OCI-LY7 (cell line): Measurements from ENCODE around the gene MGAT4D. TPM values are rescaled to one million over a fixed set of nuclear protein-coding genes. Genes with fewer than 3 reads are reported as not detected.

Source experiments
- BruUV-seq: library from RNA; stranded (reverse); fragments of 400-500 nt; replicated peaks from 2 replicates; lab custom pipeline; 2021; lab: Mats Ljungman, UMichigan
- CTCF ChIA-PET: fragments of 300-600 bp; sonication (Branson Sonifier 250); formaldehyde crosslinking; loops from one replicate; lab custom pipeline; 2022; ENCODE audit warnings: antibody characterized with exemption; ENCODE audit not compliant: unreplicated experiment; lab: Charles Lee
- POLR2A ChIA-PET: fragments of 300-600 bp; sonication (Branson Sonifier 250); formaldehyde crosslinking; loops from one replicate; lab custom pipeline; 2022; ENCODE audit warnings: antibody characterized with exemption; lab: Charles Lee
- DNase-seq: peaks from one replicate; pipeline ENCODE4 v3.0.0-alpha.2; 2015; ENCODE audit warnings: low spot score
- H2AFZ ChIP-seq: fragments of 200-600 bp; sonication (generic), shearing (Covaris generic); 2 replicates; pipeline ENCODE4 v1.6.1; 2014; ENCODE audit warnings: mild to moderate bottlenecking, antibody characterized with exemption, low read length, moderate library complexity
- H3K27ac ChIP-seq: fragments of 200-600 bp; sonication (generic); 2 replicates; pipeline ENCODE4 v1.5.1; 2014; ENCODE audit warnings: mixed run types, low read depth, mild to moderate bottlenecking, moderate library complexity, low read length, inconsistent platforms; ENCODE audit not compliant: poor library complexity, severe bottlenecking
- H3K36me3 ChIP-seq: fragments of 200-600 bp; sonication (generic); 2 replicates; pipeline ENCODE4 v1.6.1; 2014; ENCODE audit warnings: mild to moderate bottlenecking, antibody characterized with exemption, low read length, moderate library complexity, mixed read lengths; ENCODE audit not compliant: insufficient read depth
- H3K4me1 ChIP-seq: fragments of 200-600 bp; sonication (generic); 2 replicates; pipeline ENCODE4 v1.5.1; 2014; ENCODE audit warnings: mild to moderate bottlenecking, low read length; ENCODE audit not compliant: insufficient read depth, poor library complexity, severe bottlenecking
- H3K4me2 ChIP-seq: fragments of 200-600 bp; sonication (generic); 2 replicates; pipeline ENCODE4 v1.6.1; 2014; ENCODE audit warnings: mild to moderate bottlenecking, low read length
- H3K4me3 ChIP-seq: fragments of 200-600 bp; sonication (generic); 2 replicates; pipeline ENCODE4 v1.5.1; 2014; ENCODE audit warnings: mild to moderate bottlenecking, low read depth, low read length; ENCODE audit not compliant: poor library complexity, severe bottlenecking
- H3K79me2 ChIP-seq: fragments of 200-600 bp; sonication (generic); 2 replicates; pipeline ENCODE4 v1.6.1; 2016; ENCODE audit warnings: low read depth, mild to moderate bottlenecking, low read length, moderate library complexity, mixed read lengths; ENCODE audit not compliant: insufficient read depth
- H3K9me2 ChIP-seq: fragments of 200-600 bp; sonication (generic); 2 replicates; pipeline ENCODE4 v1.6.1; 2016; ENCODE audit warnings: mild to moderate bottlenecking, low read length, mixed read lengths; ENCODE audit not compliant: insufficient read depth
- H3K9me3 ChIP-seq: fragments of 200-600 bp; sonication (generic); 2 replicates; pipeline ENCODE4 v1.6.1; 2014; ENCODE audit warnings: mild to moderate bottlenecking, mixed run types, low read length, mixed read lengths
- H4K20me1 ChIP-seq: fragments of 200-600 bp; sonication (generic); 2 replicates; pipeline ENCODE4 v1.6.1; 2014; ENCODE audit warnings: mild to moderate bottlenecking, antibody characterized with exemption, low read length, moderate library complexity, mixed read lengths; ENCODE audit not compliant: insufficient read depth
- EZH2phosphoT487 ChIP-seq: fragments of 200-600 bp; sonication (generic); IDR thresholded peaks from 2 replicates; pipeline ENCODE4 v1.6.1; 2018; ENCODE audit warnings: low read depth, borderline replicate concordance, mild to moderate bottlenecking, mixed run types, antibody characterized with exemption, low read length, moderate library complexity, mixed read lengths
- intact Hi-C: fragments of 100-400 bp; cut with micrococcal nuclease; formaldehyde crosslinking; loops from one replicate; pipeline ENCODE4 v1.10.0; 2022; ENCODE audit not compliant: unreplicated experiment
- total RNA-seq, 2 experiments: library from RNA; depleted of rRNA in 1 of 2; stranded (reverse); fragments of >200 nt in 1 of 2; shearing (Covaris generic) in 1 of 2; gene quantifications; 2 replicates each; pipeline ENCODE4 v1.2.3, GENCODE V29; 2014 to 2022
- TF ChIP-seq, protein P1 (sequence below): fragments of 200-600 bp; sonication (generic); conservative IDR thresholded peaks from 2 replicates; pipeline ENCODE4 v1.5.1; 2014; ENCODE audit warnings: mild to moderate bottlenecking, antibody characterized with exemption, low read length, moderate library complexity, mixed read lengths

Gene MGAT4D
- total RNA-seq, 2 experiments from 2014 or later, result not detected

DNA sequence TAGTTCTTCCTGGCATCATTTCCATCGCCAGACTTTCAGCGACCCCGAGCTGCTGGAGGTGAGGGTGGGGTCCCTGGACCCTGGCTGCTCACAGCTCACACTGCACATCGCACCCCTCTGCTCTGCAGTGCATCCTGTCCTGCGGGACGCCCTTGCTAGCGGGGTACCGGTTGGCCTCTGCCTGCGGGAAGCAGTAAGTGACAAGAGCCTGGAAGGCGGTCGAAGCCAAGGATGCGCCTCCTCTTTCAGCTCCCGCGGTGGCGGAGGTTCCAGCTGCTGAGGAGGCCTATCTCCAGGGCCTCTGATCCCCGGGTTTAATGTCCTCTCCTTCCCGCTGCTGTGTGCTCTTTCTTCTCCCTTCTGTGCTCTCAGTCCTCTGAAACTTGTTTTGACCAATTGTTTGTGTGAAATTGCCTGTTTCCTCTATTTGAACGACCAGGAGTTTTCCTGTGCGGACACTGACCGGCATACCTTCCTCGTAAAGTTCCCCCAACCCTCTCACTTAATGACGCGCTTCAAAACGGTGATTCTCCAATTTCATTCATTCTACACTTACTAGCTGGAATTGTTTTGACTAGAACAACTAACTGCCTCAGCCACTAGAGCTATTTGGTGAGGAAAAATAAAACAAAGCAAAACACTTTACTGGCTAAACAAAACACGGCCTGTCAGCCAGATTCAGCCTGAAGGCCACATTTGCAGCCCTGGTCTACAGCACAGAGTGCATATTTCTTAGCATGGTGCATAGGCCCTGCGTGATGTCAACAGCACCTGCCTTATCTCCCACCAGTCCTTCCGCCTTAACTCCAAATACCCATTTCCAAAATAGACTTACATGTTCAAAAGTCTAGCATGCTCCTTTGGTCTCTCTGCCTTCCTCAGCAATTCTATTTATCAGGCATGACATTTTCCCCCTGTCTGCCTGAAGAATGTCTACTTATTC, 28.0 kb downstream of the MGAT4D start:
- no peaks in the 10 kb centered on the region for H3K4me1 ChIP-seq
- no peak overlapping the region for H3K4me2 ChIP-seq
- POLR2A ChIA-PET, result no interaction called here
- H3K9me2 ChIP-seq, result no peaks in the 10 kb centered on the region
- no peak overlapping the region for H3K27ac ChIP-seq
- no peaks in the 10 kb centered on the region for H4K20me1 ChIP-seq
- no peaks in the 10 kb centered on the region for H3K36me3 ChIP-seq
- H3K9me3 ChIP-seq, result no peaks in the 10 kb centered on the region
- intact Hi-C loops, result no loop called here
- DNase-seq, result no peak
- H3K79me2 ChIP-seq, result no peaks in the 10 kb centered on the region
- BruUV-seq, result no TSS peak
- no peak overlapping the region for H3K4me3 ChIP-seq
- H2AFZ ChIP-seq, result no peak overlapping the region
- CTCF ChIA-PET, result no interaction called here
- TF ChIP-seq, protein P1, sequence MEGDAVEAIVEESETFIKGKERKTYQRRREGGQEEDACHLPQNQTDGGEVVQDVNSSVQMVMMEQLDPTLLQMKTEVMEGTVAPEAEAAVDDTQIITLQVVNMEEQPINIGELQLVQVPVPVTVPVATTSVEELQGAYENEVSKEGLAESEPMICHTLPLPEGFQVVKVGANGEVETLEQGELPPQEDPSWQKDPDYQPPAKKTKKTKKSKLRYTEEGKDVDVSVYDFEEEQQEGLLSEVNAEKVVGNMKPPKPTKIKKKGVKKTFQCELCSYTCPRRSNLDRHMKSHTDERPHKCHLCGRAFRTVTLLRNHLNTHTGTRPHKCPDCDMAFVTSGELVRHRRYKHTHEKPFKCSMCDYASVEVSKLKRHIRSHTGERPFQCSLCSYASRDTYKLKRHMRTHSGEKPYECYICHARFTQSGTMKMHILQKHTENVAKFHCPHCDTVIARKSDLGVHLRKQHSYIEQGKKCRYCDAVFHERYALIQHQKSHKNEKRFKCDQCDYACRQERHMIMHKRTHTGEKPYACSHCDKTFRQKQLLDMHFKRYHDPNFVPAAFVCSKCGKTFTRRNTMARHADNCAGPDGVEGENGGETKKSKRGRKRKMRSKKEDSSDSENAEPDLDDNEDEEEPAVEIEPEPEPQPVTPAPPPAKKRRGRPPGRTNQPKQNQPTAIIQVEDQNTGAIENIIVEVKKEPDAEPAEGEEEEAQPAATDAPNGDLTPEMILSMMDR, result no peak
- no peak for TF ChIP-seq EZH2phosphoT487

- H3K27ac ChIP-seq, result no peak overlapping the region
- no peaks in the 10 kb centered on the region for H3K36me3 ChIP-seq
- H3K79me2 ChIP-seq, result no peaks in the 10 kb centered on the region
- no peak for DNase-seq
- CTCF ChIA-PET, result no interaction called here
- POLR2A ChIA-PET, result interaction anchor here (0.6 to 1.2 kb wide), 2 partner anchors 84 to 89 kb away, joined by 3 read pairs; no protein-coding TSS in a partner anchor
- no peaks in the 10 kb centered on the region for H3K9me2 ChIP-seq
- H2AFZ ChIP-seq, result no peak overlapping the region
- no peaks in the 10 kb centered on the region for H3K4me1 ChIP-seq
- intact Hi-C loops, result no loop called here
- no peak overlapping the region for H3K4me2 ChIP-seq
- no peaks in the 10 kb centered on the region for H3K9me3 ChIP-seq
- TF ChIP-seq, protein P1, result no peak
- TF ChIP-seq EZH2phosphoT487, result no peak
- H3K4me3 ChIP-seq, result no peak overlapping the region
- H4K20me1 ChIP-seq, result no peaks in the 10 kb centered on the region
- no TSS peak for BruUV-seq
Measured at GRCh38 chr4:140466146-140466545, 31.9 kb downstream of the MGAT4D start.

- no peak overlapping the region for H3K4me3 ChIP-seq
- H3K79me2 ChIP-seq, result no peaks in the 10 kb centered on the region
- no peaks in the 10 kb centered on the region for H3K9me3 ChIP-seq
- no peaks in the 10 kb centered on the region for H4K20me1 ChIP-seq
- no peak overlapping the region for H2AFZ ChIP-seq
- no peaks in the 10 kb centered on the region for H3K36me3 ChIP-seq
- no TSS peak for BruUV-seq
- no peaks in the 10 kb centered on the region for H3K4me1 ChIP-seq
- POLR2A ChIA-PET, result interaction anchor here (1.4 kb wide), 1 partner anchor 32 kb away, joined by 4 read pairs; no protein-coding TSS in a partner anchor
- DNase-seq, result no peak
- TF ChIP-seq, protein P1, result no peak
- TF ChIP-seq EZH2phosphoT487, result no peak
- H3K4me2 ChIP-seq, result no peak overlapping the region
- H3K27ac ChIP-seq, result no peak overlapping the region
- intact Hi-C loops, result no loop called here
- H3K9me2 ChIP-seq, result no peaks in the 10 kb centered on the region
- CTCF ChIA-PET, result no interaction called here
Measured at GRCh38 chr4:140463614-140464013, 34.5 kb downstream of the MGAT4D start.
